NCI-H748 (cell line): ENCODE data around the gene CCL26.
"Not testable (repeated sequence)": the region's sequence is repeated elsewhere in the genome, so short reads cannot be mapped to it uniquely, and the experiment has no call there.

Experiments used
- DNase-seq: peaks from one replicate; lab custom pipeline; 2025; ENCODE audit not compliant: unreplicated experiment; lab: John Stamatoyannopoulos, UW

The CCL26 gene

DNA sequence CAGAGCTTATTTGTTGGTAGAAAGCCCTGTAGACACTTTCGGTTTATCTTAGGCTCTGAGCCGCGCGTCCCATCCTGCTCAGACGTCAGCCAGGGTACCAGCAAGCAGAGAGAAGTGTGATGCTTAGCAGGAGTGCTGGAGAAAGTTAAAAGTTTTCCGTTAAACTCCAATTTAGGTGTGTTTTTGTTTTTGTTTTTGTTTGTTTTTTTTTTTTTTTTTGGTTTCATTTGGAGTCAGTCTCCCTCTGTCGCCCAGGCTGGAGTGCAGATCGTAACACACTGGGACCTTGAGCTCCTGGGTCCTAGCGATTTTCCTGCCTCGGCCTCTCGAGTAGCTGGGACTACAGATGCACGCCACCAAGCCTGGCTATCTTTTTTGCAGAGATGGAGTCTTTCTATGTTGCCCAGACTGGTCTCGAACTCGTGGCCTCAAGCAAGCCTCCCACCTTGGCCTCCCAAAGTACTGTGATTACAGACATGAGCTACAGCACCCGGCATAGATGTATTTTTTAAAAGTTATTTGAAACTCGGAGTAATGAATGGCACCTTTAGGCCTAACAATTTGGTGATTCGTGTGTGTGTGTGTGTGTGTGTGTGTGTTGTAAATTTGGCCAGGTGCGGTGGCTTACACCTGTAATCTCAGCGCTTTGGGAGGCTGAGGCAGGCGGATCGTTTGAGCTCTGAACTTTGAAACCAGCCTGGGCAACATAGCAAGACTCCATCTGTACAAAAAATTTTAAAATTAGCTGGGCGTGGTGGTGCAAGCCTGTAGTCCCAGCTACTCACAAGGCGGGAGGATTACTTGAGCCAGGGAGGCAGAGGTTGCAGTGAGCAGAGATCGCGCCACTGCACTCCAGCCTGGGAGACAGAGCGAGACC is 32.0 kb downstream of the CCL26 start:
- no peak for DNase-seq

DNA sequence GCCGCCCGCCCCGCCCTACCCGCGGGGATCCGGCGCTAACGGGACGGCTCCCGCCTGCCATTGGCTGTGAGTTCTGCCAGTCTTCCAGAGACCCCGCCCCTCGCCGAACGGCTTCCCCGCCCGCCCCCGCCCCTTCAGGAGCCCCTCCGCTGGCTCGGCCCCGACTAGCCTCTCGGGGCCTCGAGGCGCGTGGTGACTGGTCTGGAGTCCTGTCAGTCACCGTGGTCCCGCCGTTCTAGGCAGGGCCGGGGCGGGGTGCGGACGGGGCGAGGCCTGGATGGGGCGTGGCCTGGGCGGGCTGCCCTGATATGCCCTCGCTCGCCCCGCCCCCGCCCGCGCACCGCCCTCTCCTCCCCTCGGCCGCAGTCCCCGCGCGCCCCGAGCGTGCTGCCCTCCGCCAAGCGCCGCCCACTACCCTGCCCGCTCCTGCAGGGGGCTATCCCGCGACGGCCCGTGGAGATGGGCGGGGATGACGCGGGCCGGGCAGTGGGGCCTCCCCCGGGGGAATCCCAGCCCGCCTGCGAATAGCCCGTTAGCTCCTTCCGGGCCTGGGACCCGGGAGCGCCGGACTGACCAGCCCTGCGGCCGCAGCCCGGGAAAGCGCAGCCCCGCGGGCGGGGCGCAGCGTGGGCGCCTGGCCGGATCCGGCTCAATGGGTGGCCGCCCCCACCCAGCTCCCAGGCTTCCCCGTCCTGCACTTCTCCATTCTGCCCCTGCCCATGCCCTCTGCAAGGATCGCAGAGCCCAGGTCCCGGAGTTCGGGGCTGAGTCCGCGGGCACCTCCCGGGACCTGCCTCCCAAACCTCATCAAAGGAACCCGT is 32.8 kb downstream of the CCL26 start:
- DNase-seq = peak; percentile 98

DNA sequence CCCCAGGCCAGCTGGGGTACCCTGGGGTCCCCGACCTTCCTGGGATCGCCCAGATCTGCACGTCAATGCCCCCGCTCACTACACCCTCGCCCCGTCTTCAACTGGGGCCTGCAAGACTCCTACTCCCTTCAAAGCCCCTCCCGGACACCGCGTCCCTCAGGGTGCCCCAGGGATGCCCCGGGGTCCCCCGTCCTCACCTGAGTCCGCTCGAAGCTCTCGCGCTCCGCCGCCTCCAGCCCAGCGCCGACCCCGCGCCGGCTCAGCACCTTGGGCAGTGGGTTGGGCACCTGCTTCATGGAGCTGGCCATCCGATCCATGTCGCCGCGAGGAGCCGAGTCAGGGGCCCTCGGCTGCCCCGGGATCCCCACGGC is 33.4 kb downstream of the CCL26 start, which contains the start of gene HIP1:
Gene HIP1 (minus strand): TSS at position 338 of the 371 bp plus-strand sequence. CDS start 21 bp downstream, at position 317.
- DNase-seq = no peak

DNA sequence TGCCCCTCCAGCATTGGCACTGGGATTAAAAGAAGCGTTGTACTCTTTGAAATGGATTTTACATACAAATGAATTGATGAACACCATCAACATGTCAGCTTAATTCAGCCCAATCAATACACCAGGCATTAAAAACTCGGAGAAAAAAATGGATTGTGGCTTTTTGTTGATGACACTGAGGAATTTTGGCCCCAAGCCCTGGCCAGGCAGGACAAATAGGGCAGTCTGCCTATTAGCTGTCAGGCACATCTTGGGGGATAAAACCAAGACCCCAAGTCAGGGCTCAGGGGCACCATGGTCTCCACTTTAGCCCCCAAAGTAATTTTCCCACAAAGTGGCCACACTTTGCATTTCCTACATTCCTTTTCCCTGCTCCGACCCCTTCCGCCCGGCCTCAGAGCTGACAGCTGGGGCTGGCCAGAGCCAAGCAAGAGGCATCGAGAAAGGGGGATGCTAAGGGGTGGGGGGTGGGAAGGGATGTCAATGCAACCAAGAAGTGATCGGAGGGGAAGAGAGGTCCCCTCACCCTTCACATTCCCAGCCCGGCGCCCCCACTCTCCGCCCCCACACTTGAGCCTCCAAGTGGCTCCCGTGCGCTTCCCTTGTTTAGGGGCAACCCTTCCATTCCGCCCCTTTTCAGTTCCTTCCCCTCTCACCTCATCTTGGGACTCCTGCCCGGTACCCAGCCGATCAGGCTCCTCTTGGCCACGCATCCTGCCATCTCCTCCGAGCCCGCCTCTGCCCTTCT is 34.0 kb downstream of the CCL26 start:
- peak; percentile 32 for DNase-seq

DNA sequence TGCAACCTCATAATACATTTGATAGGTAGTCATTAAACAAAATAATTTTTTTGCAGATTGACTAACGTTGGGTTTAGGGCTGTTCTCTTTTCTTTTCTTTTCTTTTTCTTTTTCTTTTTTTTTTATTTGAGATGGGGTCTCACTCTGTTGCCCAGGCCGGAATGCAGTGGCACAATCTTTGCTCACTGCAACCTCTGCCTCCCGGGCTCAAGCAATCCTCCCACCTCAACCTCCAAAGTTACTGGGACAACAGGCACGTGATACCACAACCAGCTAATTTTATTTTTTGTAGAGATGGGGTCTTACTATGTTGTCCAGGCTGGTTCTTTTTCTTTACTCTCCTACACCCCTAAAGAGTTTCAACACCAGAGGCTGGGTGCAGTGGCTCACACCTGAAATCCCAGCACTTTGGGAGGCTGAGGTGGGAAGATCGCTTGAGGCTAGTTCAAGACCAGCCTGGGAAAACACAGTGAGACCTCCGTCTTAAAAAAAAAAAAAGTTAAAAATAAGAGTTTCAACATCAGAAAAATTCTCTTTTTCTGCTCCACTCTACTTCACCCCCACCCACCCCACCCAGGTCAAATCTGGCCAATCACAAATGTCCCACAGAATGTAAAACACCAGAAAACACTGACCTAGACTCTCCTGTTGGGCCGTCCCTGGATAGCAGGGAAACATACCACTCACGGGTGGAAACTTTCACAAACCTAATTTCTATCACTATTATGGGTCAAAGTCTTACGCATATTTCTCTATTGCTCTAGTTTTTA is 36.2 kb downstream of the CCL26 start:
- DNase-seq = no peak

DNA sequence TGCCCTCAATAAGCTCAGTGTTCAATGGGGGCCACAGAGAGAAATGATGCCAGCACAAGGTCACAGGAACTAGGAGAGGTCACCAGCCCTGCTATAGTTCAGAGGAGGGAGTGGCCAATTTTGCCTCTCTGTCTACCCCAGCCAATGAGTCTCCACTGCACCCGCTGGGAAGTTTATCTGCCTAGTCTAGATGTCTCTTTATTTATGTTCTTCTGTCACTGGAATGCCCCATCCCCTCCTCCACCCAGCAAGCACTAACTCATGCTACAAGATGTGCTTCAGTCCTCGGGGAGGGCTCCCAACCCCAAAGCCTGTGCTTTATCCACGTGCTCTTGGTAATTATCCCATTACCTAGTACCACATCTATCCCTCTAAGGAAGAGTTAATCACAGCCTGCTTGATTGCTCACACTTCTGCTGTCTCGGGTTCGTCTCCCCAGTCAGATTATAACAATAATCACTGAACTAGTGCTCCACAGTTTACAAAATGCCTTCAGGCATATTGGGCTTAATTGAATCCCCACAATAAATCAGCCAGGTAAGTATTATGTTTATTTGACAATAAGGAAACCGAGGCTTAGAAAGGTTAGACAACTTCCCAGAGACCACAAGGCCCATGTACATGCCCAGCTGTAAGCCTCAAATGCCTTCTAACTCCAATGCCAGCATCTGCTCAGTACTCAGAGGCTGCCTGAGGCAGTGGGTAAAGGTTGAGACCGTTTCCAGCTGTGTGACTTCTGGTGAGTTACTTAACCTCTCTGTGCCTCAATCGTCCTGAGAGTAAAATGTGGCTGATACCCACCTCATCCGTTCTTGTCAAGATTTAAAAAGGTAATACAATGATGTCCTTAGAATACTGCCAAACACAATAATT is 37.2 kb downstream of the CCL26 start:
- DNase-seq = no peak

DNA sequence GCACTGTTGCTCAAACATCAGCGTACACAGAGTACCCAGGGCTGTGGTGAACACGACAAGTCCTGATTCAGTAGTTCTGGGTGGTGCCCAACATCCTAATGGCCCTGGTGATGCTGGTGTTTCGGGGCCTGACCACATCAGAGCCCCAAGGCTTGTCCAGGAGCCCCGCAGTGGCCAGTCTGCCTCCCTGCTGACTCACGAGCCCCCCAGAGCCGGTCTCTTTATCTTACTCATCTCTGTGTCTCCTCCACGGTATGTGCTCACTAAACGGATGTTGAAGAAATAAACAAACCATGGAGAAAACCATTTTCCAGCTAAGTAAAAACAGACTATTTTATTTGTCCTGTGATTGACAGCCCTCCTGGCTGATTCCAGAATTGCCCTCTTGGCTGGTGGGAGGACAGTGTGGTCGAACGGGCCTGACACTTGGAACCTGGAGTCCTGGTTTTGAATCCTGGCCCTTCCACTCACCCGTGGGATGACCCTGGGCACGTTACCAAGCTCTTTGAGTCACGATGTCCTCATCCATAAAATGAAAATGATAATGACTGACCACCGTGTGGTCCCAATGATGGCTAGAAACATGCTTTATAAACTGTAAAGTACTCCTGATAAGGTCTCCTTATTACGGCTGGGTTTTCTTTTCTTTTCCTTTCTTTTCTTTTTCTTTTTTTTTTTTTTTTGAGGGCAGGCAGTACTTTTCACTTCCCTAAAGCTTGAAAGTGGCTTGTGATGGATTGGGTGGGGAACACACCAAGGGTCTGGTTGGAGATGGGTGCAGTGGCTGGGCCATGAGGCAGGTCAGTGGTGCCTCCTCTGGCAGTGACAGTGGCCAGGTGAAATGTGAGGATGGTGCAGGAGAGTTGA is 39.0 kb downstream of the CCL26 start:
- no peak for DNase-seq

DNA sequence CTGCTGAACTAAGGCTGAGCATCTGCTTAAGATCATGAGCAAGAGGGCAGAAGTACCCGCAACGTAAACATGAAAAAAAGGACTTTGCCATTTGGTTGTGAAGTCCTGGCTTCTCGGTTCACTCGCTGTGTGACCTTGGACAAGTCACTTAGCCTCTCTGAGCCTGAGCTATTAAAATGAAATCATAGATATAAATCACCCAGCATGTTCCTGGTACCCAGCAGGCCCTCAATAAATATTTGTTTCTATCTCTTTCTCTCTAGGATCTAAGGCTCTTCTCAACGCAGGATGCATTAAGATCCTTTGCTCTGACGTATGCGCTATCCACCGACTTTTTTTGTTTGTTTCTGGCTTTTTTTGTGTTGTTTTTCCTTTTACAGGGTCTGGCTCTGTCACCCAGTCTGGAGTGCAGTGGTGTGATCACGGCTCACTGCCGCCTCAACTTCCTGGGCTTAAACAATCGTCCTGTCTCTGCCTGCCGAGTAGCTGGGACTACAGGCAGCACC is 39.9 kb downstream of the CCL26 start:
- no peak for DNase-seq

DNA sequence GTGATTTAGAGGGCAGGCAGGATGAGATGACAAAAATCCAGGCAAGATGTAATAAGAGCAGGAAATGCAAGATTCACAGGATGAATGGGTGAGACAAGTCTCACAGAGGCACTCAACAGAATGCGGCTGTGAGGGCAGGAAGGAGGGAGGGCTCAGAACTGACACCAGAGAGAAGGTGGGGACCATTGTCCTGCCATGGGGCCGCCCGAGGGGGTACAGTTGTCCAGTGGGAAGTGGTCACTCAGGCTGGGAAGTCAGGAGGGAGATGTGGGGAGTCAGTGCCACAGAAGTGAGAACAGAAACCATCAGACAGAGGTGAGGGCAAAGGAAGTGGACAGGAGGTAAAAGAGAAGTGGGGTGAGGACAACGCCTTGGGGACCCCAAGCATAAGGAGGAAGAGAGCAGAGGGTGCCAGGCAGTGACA is 42.1 kb downstream of the CCL26 start:
- DNase-seq = no peak

DNA sequence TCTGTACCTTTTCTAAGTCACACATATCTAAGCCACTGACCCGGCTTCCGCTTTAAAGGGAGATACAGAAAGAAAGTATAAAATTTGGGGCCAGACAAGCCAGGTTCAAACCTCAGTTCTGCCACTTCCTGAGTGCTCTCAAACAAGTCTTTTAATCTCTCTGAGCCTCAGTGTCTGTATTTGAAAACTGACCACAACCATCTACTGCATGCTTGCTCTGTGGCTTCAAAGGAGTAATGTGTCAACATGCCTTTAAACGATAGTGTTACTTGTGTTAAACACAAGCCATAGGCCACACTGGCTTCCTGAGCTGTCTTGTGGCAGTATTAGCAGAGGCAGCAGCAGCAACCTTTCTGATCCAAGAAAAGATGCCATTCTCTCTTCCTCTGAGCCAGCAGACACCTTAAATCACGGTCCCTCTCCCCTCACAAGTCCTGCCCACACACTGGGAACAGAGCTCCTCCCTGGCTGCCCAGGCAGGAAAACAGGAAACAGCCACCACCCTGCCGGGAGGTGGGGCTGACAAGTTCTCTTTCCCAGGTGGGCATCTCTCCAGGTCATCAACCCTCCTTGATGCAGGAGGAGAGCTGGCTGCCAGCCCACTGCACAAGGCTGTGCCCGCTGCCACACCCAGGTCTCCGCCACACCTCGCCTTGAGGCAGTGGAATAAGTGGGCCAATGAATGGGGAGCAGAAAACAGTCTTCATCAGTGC is 44.0 kb downstream of the CCL26 start:
- peak; percentile 87 for DNase-seq

DNA sequence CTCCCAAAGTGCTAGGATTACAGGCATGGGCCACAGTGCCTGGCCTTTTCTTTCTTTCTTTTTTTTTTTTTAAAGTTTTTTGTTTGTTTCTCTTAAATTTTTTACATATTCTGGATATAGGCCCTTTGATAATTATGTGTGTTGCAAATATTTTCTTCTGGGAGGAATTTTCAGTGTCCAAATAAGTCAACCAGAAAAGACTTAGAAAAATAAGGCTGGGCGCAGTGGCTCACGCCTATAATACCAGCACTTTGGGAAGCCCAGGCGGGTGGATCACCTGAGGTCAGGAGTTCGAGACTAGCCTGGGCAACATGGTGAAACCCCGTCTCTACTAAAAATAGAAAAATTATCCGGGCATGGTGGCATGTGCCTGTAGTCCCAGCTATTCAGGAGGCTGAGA is 44.7 kb downstream of the CCL26 start:
- DNase-seq = not testable (repeated sequence)

DNA sequence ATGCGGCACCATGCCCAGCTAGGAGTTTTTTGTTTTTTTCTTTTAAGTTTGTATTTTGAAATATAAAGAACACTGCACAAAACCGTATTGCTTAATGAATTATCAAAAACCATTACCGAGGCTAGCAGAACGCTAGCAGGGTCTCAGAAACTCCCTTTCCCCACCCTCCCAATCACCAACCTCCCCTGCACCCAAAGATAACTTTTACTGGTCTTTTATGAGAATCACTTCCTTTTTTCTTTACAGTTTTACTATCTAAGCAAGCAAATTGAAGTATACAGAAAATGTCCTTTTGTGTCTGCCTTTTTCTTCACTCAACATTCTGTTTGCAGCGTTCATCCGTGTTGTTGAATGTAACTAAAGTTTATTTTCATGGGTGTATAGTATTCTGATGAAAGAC is 46.7 kb downstream of the CCL26 start:
- no peak for DNase-seq

DNA sequence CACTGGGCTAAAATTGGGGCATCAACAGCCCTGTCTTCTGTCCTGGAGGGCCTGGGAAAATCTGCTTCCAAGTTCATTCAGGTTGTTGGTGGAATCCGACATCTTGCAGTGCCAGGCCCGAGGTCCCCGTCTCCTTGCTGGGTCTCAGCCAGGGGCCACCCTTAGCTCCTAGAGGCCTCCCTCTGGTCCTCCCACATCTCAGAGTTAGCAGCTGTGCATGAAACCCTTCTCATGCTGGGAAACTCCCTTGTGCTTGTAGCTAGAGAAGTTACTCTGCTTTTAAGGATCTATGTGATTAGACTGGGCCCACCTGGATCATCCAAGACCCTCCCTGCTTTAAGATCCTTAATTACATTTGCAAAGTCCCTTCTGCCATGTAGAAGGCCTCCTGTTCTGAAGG is 48.6 kb downstream of the CCL26 start:
- no peak for DNase-seq

DNA sequence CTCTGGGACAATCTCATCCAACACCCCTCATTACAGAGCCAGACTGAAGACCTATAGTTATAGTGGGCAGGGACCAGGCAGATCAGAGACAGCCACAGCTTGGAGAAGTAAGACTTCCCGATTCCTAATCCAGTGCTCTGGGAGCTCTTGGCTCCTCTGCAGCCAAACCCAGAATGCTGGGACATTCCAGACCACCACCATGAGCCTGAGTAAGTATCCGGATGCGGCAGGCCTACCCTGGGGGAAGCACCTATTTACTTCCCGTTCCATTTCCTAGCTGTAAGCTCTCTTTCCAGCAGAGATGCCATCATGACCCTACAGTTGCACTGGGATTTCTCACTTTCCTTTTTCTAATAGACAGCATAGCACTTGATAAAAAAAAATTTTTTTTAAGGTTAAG is 49.6 kb downstream of the CCL26 start:
- no peak for DNase-seq

DNA sequence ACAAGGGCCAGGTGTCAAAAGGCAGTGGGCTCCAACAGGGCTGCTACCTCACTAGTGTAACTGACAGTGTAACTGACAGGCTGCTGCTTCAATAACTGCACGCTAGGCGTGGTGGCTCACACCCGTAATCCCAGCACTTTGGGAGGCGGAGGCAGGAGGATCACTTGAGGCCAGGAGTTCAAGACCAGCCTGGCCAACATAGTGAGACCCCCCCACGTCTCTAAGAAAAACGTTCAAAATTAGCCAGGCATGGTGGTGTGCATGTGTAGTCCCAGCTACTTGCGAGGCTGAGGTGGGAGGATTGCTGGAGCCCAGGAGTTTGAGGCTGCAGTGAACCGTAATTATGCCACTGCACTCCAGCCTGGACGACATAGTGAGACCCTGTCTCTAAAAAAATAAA is 50.1 kb downstream of the CCL26 start:
- not testable (repeated sequence) for DNase-seq

DNA sequence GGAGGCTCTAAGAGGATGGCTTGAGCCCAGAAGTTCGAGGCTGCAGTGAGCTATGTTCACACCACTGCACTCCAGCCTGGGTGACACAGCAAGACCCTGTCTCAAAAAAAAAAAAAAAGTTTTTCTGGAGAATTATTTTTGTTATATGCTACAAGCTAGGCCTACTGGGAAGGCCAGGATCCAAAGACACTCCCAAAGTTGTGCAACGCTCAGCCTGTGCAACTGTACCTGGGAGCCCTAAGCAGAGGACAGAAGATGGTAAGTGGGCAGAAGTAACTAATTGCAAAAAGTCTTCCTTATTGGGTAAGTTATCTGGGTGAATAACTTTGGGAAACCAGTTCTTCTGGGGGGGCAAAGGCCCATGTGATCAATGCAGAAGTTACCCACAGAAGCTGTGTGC is 50.6 kb downstream of the CCL26 start:
- no peak for DNase-seq

DNA sequence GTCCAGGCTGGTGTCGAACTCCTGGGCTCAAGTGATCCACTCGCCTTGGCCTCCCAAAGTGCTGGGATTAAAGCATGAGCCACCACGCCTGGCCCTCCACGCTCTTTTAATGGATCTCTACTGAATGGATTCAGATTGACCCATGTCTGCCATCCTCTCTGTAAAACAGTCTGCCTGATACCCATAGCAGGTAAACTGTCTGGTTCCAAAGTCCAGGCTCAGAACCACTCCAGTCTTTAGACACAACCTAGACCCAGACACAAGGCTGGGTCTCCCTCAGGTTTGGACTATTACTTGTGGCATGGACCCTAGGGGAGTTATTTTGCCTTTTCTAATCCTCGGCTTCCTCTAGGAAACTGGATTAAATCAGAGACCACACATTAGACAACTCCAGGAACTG is 52.4 kb downstream of the CCL26 start:
- no peak for DNase-seq
